Neutrophil (primary cell): Measurements from ENCODE around the gene LRRC3C.
A peak's percentile ranks its signal among the peaks of the same experiment; 100 is the strongest.
"Not testable (repeated sequence)": the region's sequence is repeated elsewhere in the genome, so short reads cannot be mapped to it uniquely, and the experiment has no call there.

ENCODE experiments used
- H3K27ac ChIP-seq: fragments of 200-600 bp; sonication (generic); 2 replicates; pipeline ENCODE4 v1.5.1; 2016; ENCODE audit warnings: mild to moderate bottlenecking, moderate library complexity
- H3K27me3 ChIP-seq: fragments of 200-600 bp; sonication (generic); 2 replicates; pipeline ENCODE4 v1.6.0; 2016; ENCODE audit warnings: mild to moderate bottlenecking
- H3K36me3 ChIP-seq: fragments of 200-600 bp; sonication (generic); 2 replicates; pipeline ENCODE4 v1.5.1; 2017
- H3K4me1 ChIP-seq, 2 experiments: fragments of 200-600 bp in 1 of 2; sonication (generic) in 1 of 2; 1 replicate in 1 of 2; 2 replicates in 1 of 2; pipeline versions ENCODE4 v1.5.1 to v1.6.1; 2013 to 2016; ENCODE audit warnings: low read depth in 1 of 2, low read length in 1 of 2, mild to moderate bottlenecking in 1 of 2, moderate library complexity in 1 of 2; ENCODE audit not compliant: control insufficient read depth in 1 of 2, insufficient read depth in 1 of 2
- H3K4me3 ChIP-seq, 2 experiments: fragments of 200-600 bp in 1 of 2; sonication (generic) in 1 of 2; 1 replicate in 1 of 2; 2 replicates in 1 of 2; pipeline ENCODE4 v1.5.1; 2013 to 2016; ENCODE audit warnings: low read depth in 1 of 2, low read length in 1 of 2, mild to moderate bottlenecking in 1 of 2, moderate library complexity in 1 of 2
- H3K9me3 ChIP-seq: fragments of 200-600 bp; sonication (generic); 2 replicates; pipeline ENCODE4 v1.5.1; 2016
- CTCF ChIP-seq: fragments of 200-600 bp; sonication (generic); IDR thresholded peaks from 2 replicates; pipeline ENCODE4 v1.5.1; 2016; ENCODE audit warnings: antibody characterized with exemption

Gene LRRC3C

GRCh38 chr17:39946551-39947330 is 19.2 kb downstream of the LRRC3C start:
- Histone ChIP-seq H3K27me3 (peaks cover 13% of the 10 kb centered on the region), H3K4me1 (no peaks in the 10 kb centered on the region)
- no peak for TF ChIP-seq CTCF

GRCh38 chr17:39948489-39948828 is 20.9 kb downstream of the LRRC3C start:
- H3K27me3 ChIP-seq = peaks cover 18% of the 10 kb centered on the region
- H3K27ac ChIP-seq = not testable (repeated sequence)

More at GRCh38 chr17:39946551-39947330, 19.2 kb downstream of the LRRC3C start:
- no peaks in the 10 kb centered on the region for H3K36me3 ChIP-seq
- no peak overlapping the region for H3K4me3 ChIP-seq
- H3K27ac ChIP-seq = no peak overlapping the region
- no peaks in the 10 kb centered on the region for H3K9me3 ChIP-seq

GRCh38 chr17:39949028-39949427 is 21.5 kb downstream of the LRRC3C start:
- no peaks in the 10 kb centered on the region for H3K36me3 ChIP-seq

More at GRCh38 chr17:39948489-39948828, 20.9 kb downstream of the LRRC3C start:
- peaks cover 9 to 10% of the 10 kb centered on the region in 2 experiments for H3K4me1 ChIP-seq
- not testable (repeated sequence) for H3K9me3 ChIP-seq, H3K4me3 ChIP-seq, H3K36me3 ChIP-seq

GRCh38 chr17:39950871-39951348 is 23.4 kb downstream of the LRRC3C start:
- no peak for TF ChIP-seq CTCF
- H3K27me3 ChIP-seq = peaks cover 18% of the 10 kb centered on the region

More at GRCh38 chr17:39949028-39949427, 21.5 kb downstream of the LRRC3C start:
- TF ChIP-seq CTCF = no peak
- H3K27me3 ChIP-seq = peaks cover 18% of the 10 kb centered on the region
- H3K4me1 ChIP-seq = peaks cover 10 to 13% of the 10 kb centered on the region in 2 experiments
- H3K9me3 ChIP-seq = no peaks in the 10 kb centered on the region
- no peak overlapping the region for H3K27ac ChIP-seq
- H3K4me3 ChIP-seq = no peak overlapping the region

GRCh38 chr17:39951924-39952679 is 24.6 kb downstream of the LRRC3C start:
- TF ChIP-seq CTCF = no peak
- Histone ChIP-seq H3K4me1 (peaks cover 10 to 13% of the 10 kb centered on the region in 2 experiments), H3K27me3 (peaks cover 18% of the 10 kb centered on the region), H3K27ac (peak overlapping the region; percentile 55), H3K4me3 (peak overlapping the region; percentile 45 to 66), H3K9me3 (no peaks in the 10 kb centered on the region), H3K36me3 (no peaks in the 10 kb centered on the region)

More at GRCh38 chr17:39950871-39951348, 23.4 kb downstream of the LRRC3C start:
- Histone ChIP-seq H3K36me3 (no peaks in the 10 kb centered on the region), H3K9me3 (no peaks in the 10 kb centered on the region), H3K4me3 (no peak overlapping the region), H3K4me1 (peaks cover 10 to 13% of the 10 kb centered on the region in 2 experiments), H3K27ac (no peak overlapping the region)
